Measurements from ENCODE around the gene PRAMEF17. TPM values are rescaled to one million over a fixed set of nuclear protein-coding genes. Genes with fewer than 3 reads are reported as not detected.
"Not testable (repeated sequence)": the region's sequence is repeated elsewhere in the genome, so short reads cannot be mapped to it uniquely, and the experiment has no call there.

The PRAMEF17 gene
- total and polyA plus RNA-seq, 9 donors: not detected

- H3K4me3 ChIP-seq: no peak overlapping the region
- no peaks in the 10 kb centered on the region for H3K9me3 ChIP-seq
- WGBS, 3 donors: 11 to 28% (median 21%) methylated on average over 3 of the region's 3 CpGs
- no peak overlapping the region for H3K27ac ChIP-seq
- no peak for DNase-seq
- no peaks in the 10 kb centered on the region for H3K36me3 ChIP-seq
- no peaks in the 10 kb centered on the region for H3K27me3 ChIP-seq
- H3K4me1 ChIP-seq (ENCODE audit: insufficient read depth): no peaks in the 10 kb centered on the region
- TF ChIP-seq POLR2A (IDR thresholded peaks at IDR 0.05) (no peak), EP300 (IDR thresholded peaks at IDR 0.05) (no peak), CTCF (IDR thresholded peaks at IDR 0.05) (no peak)
- intact Hi-C loops (cut with DNase I): no loop called here
These were observed 42.8 kb downstream of the PRAMEF17 start for GRCh38 chr1:13432251-13432650.

GRCh38 chr1:13433694-13434358 is 44.4 kb downstream of the PRAMEF17 start:
- H3K9me3 ChIP-seq; H3K4me3 ChIP-seq; H3K27me3 ChIP-seq; H3K36me3 ChIP-seq; H3K4me1 ChIP-seq (ENCODE audit: insufficient read depth); intact Hi-C loops (cut with DNase I); H3K27ac ChIP-seq; DNase-seq: not testable (repeated sequence)
- WGBS, 3 donors: 94 to 97% (median 96%) methylated on average over 29 to 32 of the region's 32 CpGs

GRCh38 chr1:13435458-13435857 is 46.0 kb downstream of the PRAMEF17 start:
- no peak for DNase-seq
- Histone ChIP-seq H3K4me3 (no peak overlapping the region), H3K27ac (no peak overlapping the region), H3K36me3 (no peaks in the 10 kb centered on the region), H3K9me3 (no peaks in the 10 kb centered on the region), H3K4me1 (ENCODE audit: insufficient read depth) (no peaks in the 10 kb centered on the region), H3K27me3 (no peaks in the 10 kb centered on the region)
- intact Hi-C loops (cut with DNase I): no loop called here
- 32 to 51% (median 33%) methylated on average over 3 of the region's 3 CpGs for WGBS, 3 donors
- TF ChIP-seq POLR2A (IDR thresholded peaks at IDR 0.05): no peak
- no peak for TF ChIP-seq CTCF (IDR thresholded peaks at IDR 0.05)
- no peak for TF ChIP-seq EP300 (IDR thresholded peaks at IDR 0.05)

- H3K27ac ChIP-seq; intact Hi-C loops (cut with DNase I); H3K9me3 ChIP-seq; H3K36me3 ChIP-seq; H3K4me1 ChIP-seq (ENCODE audit: insufficient read depth); H3K27me3 ChIP-seq; H3K4me3 ChIP-seq; DNase-seq: not testable (repeated sequence)
- WGBS, 3 donors: 93 to 97% (median 96%) methylated on average over 25 to 49 of the region's 49 CpGs
These were observed 49.8 kb downstream of the PRAMEF17 start for GRCh38 chr1:13439104-13439783.

Other genes starting within 250 kb of the PRAMEF17 start
- not detected for gene PRAMEF26, start 233.6 kb upstream of the PRAMEF17 start, total RNA-seq
- gene PRAMEF26, start 233.6 kb upstream of the PRAMEF17 start, polyA plus RNA-seq: not detected
- not detected for gene HNRNPCL4, start 224.0 kb upstream of the PRAMEF17 start, total RNA-seq
- gene HNRNPCL4, start 224.0 kb upstream of the PRAMEF17 start, polyA plus RNA-seq: not detected
- not detected for gene PRAMEF9, start 217.8 kb upstream of the PRAMEF17 start, total RNA-seq
- gene PRAMEF9, start 217.8 kb upstream of the PRAMEF17 start, polyA plus RNA-seq: not detected
- not detected for gene PRAMEF13, start 188.2 kb upstream of the PRAMEF17 start, total RNA-seq
- gene PRAMEF13, start 188.2 kb upstream of the PRAMEF17 start, polyA plus RNA-seq: not detected
- gene PRAMEF18, start 163.5 kb upstream of the PRAMEF17 start, total RNA-seq: not detected
- not detected for gene PRAMEF18, start 163.5 kb upstream of the PRAMEF17 start, polyA plus RNA-seq
- gene PRAMEF5, start 135.4 kb upstream of the PRAMEF17 start, total RNA-seq: not detected
- gene PRAMEF5, start 135.4 kb upstream of the PRAMEF17 start, polyA plus RNA-seq: not detected
- gene PRAMEF8, start 104.5 kb upstream of the PRAMEF17 start, total RNA-seq: not detected
- not detected for gene PRAMEF8, start 104.5 kb upstream of the PRAMEF17 start, polyA plus RNA-seq
- not detected for gene PRAMEF33, start 86.1 kb upstream of the PRAMEF17 start, total RNA-seq
- gene PRAMEF33, start 86.1 kb upstream of the PRAMEF17 start, polyA plus RNA-seq: not detected
- gene PRAMEF15, start 74.1 kb upstream of the PRAMEF17 start, total RNA-seq: not detected
- gene PRAMEF15, start 74.1 kb upstream of the PRAMEF17 start, polyA plus RNA-seq: not detected
- gene PRAMEF14, start 42.5 kb upstream of the PRAMEF17 start, total RNA-seq: not detected
- gene PRAMEF14, start 42.5 kb upstream of the PRAMEF17 start, polyA plus RNA-seq: not detected
- gene PRAMEF19, start 17.7 kb upstream of the PRAMEF17 start, total RNA-seq: not detected
- not detected for gene PRAMEF19, start 17.7 kb upstream of the PRAMEF17 start, polyA plus RNA-seq
- not detected for gene PRAMEF20, start 20.8 kb downstream of the PRAMEF17 start, total RNA-seq
- not detected for gene PRAMEF20, start 20.8 kb downstream of the PRAMEF17 start, polyA plus RNA-seq
- under 1 TPM in 1 of 7 donors, not detected in 6; 0.10 TPM for gene LRRC38, start 124.4 kb downstream of the PRAMEF17 start, total RNA-seq
- gene LRRC38, start 124.4 kb downstream of the PRAMEF17 start, polyA plus RNA-seq: under 1 TPM; 0.27 to 0.44 TPM
- 10 to 100 TPM; 17.6 to 65.4 (median 41.4) TPM for gene PDPN, start 194.2 kb downstream of the PRAMEF17 start, total RNA-seq
- gene PDPN, start 194.2 kb downstream of the PRAMEF17 start, polyA plus RNA-seq: 10 to 100 TPM; 32.0 to 59.0 TPM